Testis (tissue), 3 donors: ENCODE data around the gene ITGA11. TPM values are rescaled to one million over a fixed set of nuclear protein-coding genes. Genes with fewer than 3 reads are reported as not detected.
"Not testable (repeated sequence)": the region's sequence is repeated elsewhere in the genome, so short reads cannot be mapped to it uniquely, and the experiment has no call there.

Experiments used
- DNase-seq: peaks from one replicate; pipeline ENCODE4 v3.0.0-alpha.2; 2019
- H3K27ac ChIP-seq, 2 donors: fragments of 200-600 bp; sonication (generic); one replicate each; pipeline ENCODE4 v1.5.1; 2019
- H3K27me3 ChIP-seq: fragments of 200-600 bp; sonication (generic); one replicate; pipeline ENCODE4 v1.5.1; 2019
- H3K36me3 ChIP-seq: fragments of 200-600 bp; sonication (generic); one replicate; pipeline ENCODE4 v1.5.1; 2017; ENCODE audit warnings: low read depth; ENCODE audit errors: missing control alignments
- H3K4me1 ChIP-seq: fragments of 200-600 bp; sonication (generic); one replicate; pipeline ENCODE4 v1.5.1; 2019
- H3K4me3 ChIP-seq, 2 donors: fragments of 200-600 bp; sonication (generic); one replicate each; pipeline ENCODE4 v1.5.1; 2017 to 2019
- H3K9me3 ChIP-seq: fragments of 200-600 bp; sonication (generic); one replicate; pipeline ENCODE4 v1.5.1; 2017
- CTCF ChIP-seq, 3 experiments: fragments of 450-650 bp in 2 of 3; fragments of 200-600 bp in 1 of 3; sonication (generic) in 1 of 3; IDR thresholded peaks; one replicate each; pipeline ENCODE4 v1.5.1; 2016 to 2019; ENCODE audit warnings: antibody characterized with exemption in 3 of 3, mild to moderate bottlenecking in 2 of 3, moderate library complexity in 1 of 3
- POLR2A ChIP-seq: fragments of 450-650 bp; IDR thresholded peaks from one replicate; pipeline ENCODE4 v1.6.1; 2017; ENCODE audit warnings: antibody characterized with exemption, mild to moderate bottlenecking, moderate library complexity
- WGBS, 2 donors: methylation state at CpG; one replicate each; pipeline ENCODE4 v1.1.5; 2018; 5-methylcytosine and 5-hydroxymethylcytosine counted together
- intact Hi-C: fragments of 100-400 bp; cut with DNase I; formaldehyde crosslinking; loops from one replicate; pipeline ENCODE4 v1.15.1; 2023; ENCODE audit warnings: low total_unique reads
- polyA plus RNA-seq: library from polyadenylated mRNA; stranded (reverse); fragments of 350-450 nt; fragmentation: Illumina TruSeq; extraction: RNeasy Lipid Tissue Mini Kit (QIAGEN cat#74804); gene quantifications from one replicate; pipeline ENCODE4 v1.2.3, GENCODE V29; 2014; ENCODE audit warnings: low read depth, low replicate concordance; ENCODE audit not compliant: insufficient read depth
- total RNA-seq, 2 donors: library from RNA; depleted of rRNA; stranded (reverse); fragments of >200 nt; gene quantifications; one replicate each; pipeline ENCODE4 v1.2.3, GENCODE V29; 2016

ITGA11 gene
- total and polyA plus RNA-seq, 3 donors from 2014 or later = 4.3 to 6.6 (median 5.6) TPM

- H3K27ac ChIP-seq = no peak overlapping the region
- no peaks in the 10 kb centered on the region for H3K4me1 ChIP-seq
- H3K36me3 ChIP-seq = no peaks in the 10 kb centered on the region
- H3K27me3 ChIP-seq = no peaks in the 10 kb centered on the region
- no peak for DNase-seq
- H3K4me3 ChIP-seq = no peak overlapping the region
- intact Hi-C loops = no loop called here
- 74 to 86% methylated on average over 8 to 9 of the region's 9 CpGs for WGBS, 2 donors
- TF ChIP-seq POLR2A (no peak), CTCF (IDR thresholded peaks at IDR 0.05) (no peak)
- no peaks in the 10 kb centered on the region for H3K9me3 ChIP-seq
Measured at GRCh38 chr15:68425428-68426060, 6.4 kb downstream of the ITGA11 start.

DNA sequence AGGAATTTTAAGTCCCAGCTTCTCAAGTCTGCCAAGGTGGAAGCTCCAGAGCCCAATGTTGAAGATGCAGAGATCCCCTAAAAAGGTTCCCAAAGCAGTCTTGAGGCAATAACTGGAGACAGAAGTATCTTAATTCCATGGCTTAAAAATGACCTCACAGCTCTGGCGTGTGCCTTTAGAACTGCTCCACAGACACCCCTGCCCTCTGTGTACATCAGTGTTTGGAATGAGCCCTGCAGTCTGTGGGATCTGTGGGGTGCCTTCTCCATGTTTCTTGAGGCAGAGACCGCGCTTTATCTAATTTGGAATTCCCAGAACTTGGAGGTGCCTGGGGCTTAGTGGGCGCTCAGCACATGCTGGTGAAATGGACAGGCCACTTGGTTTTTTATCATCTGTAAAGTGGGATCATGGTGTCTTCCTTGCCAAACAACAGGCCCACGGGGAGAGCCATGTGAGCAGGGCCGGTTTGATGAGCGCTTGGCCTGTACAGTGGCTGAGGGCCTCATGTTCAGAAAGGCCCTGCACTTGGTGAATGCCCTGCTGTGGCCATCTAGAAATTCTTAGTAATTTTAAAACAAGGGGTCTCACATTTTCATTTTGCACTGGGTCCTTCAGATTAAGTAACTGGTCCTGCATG, 7.1 kb downstream of the ITGA11 start:
- TF ChIP-seq CTCF (IDR thresholded peaks at IDR 0.05) = no peak
- H3K9me3 ChIP-seq = no peaks in the 10 kb centered on the region
- no peak overlapping the region for H3K4me3 ChIP-seq
- H3K36me3 ChIP-seq = no peaks in the 10 kb centered on the region
- intact Hi-C loops = no loop called here
- no peak for DNase-seq
- no peaks in the 10 kb centered on the region for H3K27me3 ChIP-seq
- no peak overlapping the region for H3K27ac ChIP-seq
- H3K4me1 ChIP-seq = peaks cover 2% of the 10 kb centered on the region
- WGBS, 2 donors = 88 to 93% methylated on average over 7 of the region's 7 CpGs

DNA sequence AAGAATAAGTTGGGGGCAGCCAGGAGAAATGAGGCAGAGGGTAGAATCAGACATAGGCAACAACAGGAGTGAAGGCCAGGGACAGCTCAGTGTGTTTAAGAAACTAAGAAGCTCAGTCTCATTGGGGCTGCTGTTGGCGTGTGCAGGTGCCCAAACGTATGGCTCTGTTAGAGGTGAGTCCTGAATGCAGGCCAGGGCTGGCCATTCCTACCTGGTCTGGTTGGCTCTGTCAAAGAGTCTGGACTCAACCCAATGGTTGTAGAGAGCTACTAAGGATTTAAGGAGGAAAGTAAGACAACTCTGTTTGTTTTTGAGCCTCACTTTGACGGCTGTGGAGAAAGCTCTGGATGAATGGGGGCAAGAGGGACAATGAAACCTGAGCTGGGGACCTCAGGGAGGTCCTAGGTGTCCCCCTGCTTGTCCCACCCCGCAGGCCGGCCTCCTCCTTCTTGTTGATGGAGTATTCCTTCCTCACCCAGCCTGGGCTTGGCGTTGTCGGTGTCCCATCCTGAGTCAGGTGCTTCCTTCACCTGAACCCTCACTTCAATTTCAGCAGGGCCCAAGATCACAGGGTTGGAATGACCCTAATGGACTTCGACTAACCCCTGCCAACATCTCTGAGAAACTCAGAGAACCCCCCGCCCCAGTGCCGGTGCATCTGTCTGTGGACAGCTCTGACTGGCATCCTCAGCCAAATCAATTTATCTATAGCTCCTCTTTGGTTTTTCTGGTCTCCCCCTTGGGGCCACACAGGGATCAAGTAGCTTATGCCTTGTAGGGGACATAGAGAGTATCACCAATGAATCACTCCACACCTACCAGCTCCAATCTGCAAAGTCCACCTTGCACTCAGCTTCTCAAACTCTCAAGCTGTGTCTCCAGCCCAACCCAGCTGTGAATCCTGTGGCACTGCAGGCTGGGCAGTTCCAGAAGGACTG, 8.3 kb downstream of the ITGA11 start:
- intact Hi-C loops = no loop called here
- WGBS, 2 donors = 91 to 94% methylated on average over 8 to 10 of the region's 10 CpGs
- no peak overlapping the region for H3K4me3 ChIP-seq
- no peak for DNase-seq
- H3K27me3 ChIP-seq = no peaks in the 10 kb centered on the region
- H3K36me3 ChIP-seq = no peaks in the 10 kb centered on the region
- H3K4me1 ChIP-seq = peaks cover 4% of the 10 kb centered on the region
- H3K9me3 ChIP-seq = no peaks in the 10 kb centered on the region
- TF ChIP-seq CTCF (IDR thresholded peaks at IDR 0.05) = no peak
- no peak for TF ChIP-seq POLR2A
- no peak overlapping the region for H3K27ac ChIP-seq

- H3K36me3 ChIP-seq, H3K9me3 ChIP-seq, H3K4me3 ChIP-seq, H3K27me3 ChIP-seq, intact Hi-C loops, H3K27ac ChIP-seq, DNase-seq: not testable (repeated sequence)
- H3K4me1 ChIP-seq = peaks cover 11% of the 10 kb centered on the region
- 75 to 90% methylated on average over 5 of the region's 5 CpGs for WGBS, 2 donors
Measured at GRCh38 chr15:68422403-68423145, 9.4 kb downstream of the ITGA11 start.
